Esophagus squamous epithelium (tissue), 5 donors: ENCODE measurements around the gene CDK5R2. TPM values are rescaled to one million over a fixed set of nuclear protein-coding genes. Genes with fewer than 3 reads are reported as not detected.

ENCODE experiments used
- DNase-seq: peaks from one replicate; lab custom pipeline; 2025; lab: John Stamatoyannopoulos, UW
- H3K27ac ChIP-seq, 4 donors: fragments of 200-600 bp; sonication (generic); one replicate each; pipeline ENCODE4 v1.5.1; 2016 to 2019; ENCODE audit warnings: mild to moderate bottlenecking in 1 of 4
- H3K27me3 ChIP-seq, 4 donors: fragments of 200-600 bp; sonication (generic); 1 replicate in 3 of 4; 2 replicates in 1 of 4; pipeline versions ENCODE4 v1.5.1 to v1.6.0; 2017 to 2021; ENCODE audit warnings: antibody characterized with exemption in 1 of 4
- H3K36me3 ChIP-seq, 3 donors: fragments of 200-600 bp; sonication (generic); one replicate each; pipeline ENCODE4 v1.5.1; 2016 to 2019
- H3K4me1 ChIP-seq, 3 donors: fragments of 200-600 bp; sonication (generic); one replicate each; pipeline ENCODE4 v1.5.1; 2017 to 2019
- H3K4me3 ChIP-seq, 4 donors: fragments of 200-600 bp; sonication (generic); 1 replicate in 3 of 4; 2 replicates in 1 of 4; pipeline ENCODE4 v1.5.1; 2016 to 2019; ENCODE audit warnings: mild to moderate bottlenecking in 2 of 4, moderate library complexity in 1 of 4
- H3K9me3 ChIP-seq, 3 donors: fragments of 200-600 bp; sonication (generic); one replicate each; pipeline ENCODE4 v1.5.1; 2016 to 2019
- POLR2A ChIP-seq, 4 donors: fragments of 450-650 bp; IDR thresholded peaks; one replicate each; pipeline ENCODE4 v1.6.1; 2017; ENCODE audit warnings: antibody characterized with exemption in 4 of 4, mild to moderate bottlenecking in 4 of 4, moderate library complexity in 3 of 4
- WGBS, 2 donors: methylation state at CpG; one replicate each; pipeline ENCODE4 v1.1.5; 2018; 5-methylcytosine and 5-hydroxymethylcytosine counted together
- intact Hi-C: fragments of 100-400 bp; cut with DNase I; formaldehyde crosslinking; loops from one replicate; pipeline ENCODE4 v1.15.0; 2022
- total RNA-seq, 4 donors: library from RNA; depleted of rRNA; stranded (reverse); fragments of >200 nt; gene quantifications; one replicate each; pipeline ENCODE4 v1.1.0, GENCODE V29; 2016
- TF ChIP-seq, protein P1 (sequence below), 6 experiments: fragments of 450-650 bp in 4 of 6; fragments of 200-600 bp in 2 of 6; sonication (generic) in 2 of 6; IDR thresholded peaks; one replicate each; pipeline ENCODE4 v1.5.1; 2016 to 2019; ENCODE audit warnings: antibody characterized with exemption in 6 of 6, mild to moderate bottlenecking in 4 of 6, moderate library complexity in 4 of 6
- donor health status: DM: yes; HTN: yes; CAD: no.

CDK5R2 gene
- total RNA-seq, 4 donors from 2014 or later: not detected

DNA sequence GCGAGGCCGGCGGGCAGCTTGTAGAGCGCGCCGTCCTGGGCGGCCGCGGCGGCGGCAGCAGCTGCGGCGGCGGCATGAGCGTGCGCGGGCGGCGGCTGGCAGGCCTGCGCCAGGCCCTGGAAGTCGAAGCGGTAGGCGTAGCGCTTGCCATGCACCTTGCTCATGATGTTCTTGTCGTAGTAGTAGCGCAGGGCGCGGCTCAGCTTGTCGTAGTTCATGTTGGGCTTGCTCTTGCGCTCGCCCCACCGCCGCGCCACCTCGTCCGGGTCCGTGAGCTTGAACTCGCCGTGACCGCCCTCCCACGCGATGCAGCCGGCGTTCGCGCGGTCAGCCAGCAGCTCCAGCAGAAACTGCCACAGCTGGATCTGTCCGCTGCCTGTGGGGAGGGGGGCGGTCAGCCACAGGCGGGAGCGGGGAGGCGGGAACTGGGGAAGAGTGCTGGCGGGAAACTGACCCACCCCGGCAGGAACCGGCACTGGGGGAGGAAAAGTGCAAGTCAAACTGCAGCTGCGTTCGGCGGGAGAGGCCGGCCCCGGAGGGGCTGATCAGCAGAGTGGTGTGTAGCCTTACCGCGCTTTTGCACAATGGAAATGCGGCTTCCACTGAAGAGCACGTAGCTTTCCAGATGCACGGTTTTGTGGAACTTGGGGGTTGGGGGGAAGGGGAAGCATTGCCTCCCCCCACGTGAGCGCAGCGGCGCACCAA lies 22.6 kb downstream of the CDK5R2 start:
- Histone ChIP-seq H3K4me3 (peak overlapping the region in 3 of 4 donors; percentile 13 to 59 (median 31)), H3K27ac (no peak overlapping the region)
- no peak for DNase-seq

DNA sequence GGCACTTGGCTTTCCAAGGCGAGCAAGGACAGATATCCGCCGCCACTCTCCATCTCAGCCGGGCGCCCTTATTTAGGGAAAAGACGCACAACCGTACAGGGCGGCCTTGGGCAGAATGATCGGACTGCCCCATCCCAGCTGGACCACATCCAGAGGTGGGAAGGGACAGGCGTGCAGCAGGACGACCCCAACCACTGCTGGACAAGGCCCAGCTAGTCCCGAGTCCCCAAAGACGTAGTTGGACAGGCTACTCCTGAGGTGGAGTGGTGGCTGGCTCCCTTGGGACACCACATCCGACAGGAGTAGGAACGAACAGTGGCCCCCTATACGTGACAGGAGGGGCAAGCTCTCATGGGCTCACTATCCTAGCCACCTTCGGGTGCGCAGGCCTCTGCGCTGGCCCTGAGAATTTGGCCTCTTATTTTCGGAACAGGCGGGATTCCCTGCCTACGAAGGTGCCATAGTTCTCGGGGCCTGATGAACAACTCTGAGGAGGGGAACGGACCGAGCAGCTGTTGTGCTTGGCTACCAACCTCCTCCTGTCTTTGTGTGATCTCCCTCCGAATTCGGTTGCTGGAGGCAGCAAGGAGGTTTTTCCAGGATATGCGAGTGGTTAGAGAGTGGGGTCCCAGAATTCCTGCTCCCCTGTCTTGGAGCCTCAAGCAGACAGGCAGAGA lies 23.3 kb downstream of the CDK5R2 start:
- Histone ChIP-seq H3K4me1 (peaks cover 29 to 57% (median 35%) of the 10 kb centered on the region in 3 donors), H3K27ac (no peak overlapping the region), H3K4me3 (peak overlapping the region in 1 of 4 donors; percentile 59), H3K9me3 (no peaks in the 10 kb centered on the region), H3K27me3 (peaks cover 32 to 100% (median 59%) of the 10 kb centered on the region in 4 donors), H3K36me3 (no peaks in the 10 kb centered on the region)
- 8 to 9% methylated on average over 7 to 15 of the region's 28 CpGs for WGBS, 2 donors
- DNase-seq: no peak
- no peak for TF ChIP-seq POLR2A (IDR thresholded peaks at IDR 0.05)
- TF ChIP-seq, protein P1, sequence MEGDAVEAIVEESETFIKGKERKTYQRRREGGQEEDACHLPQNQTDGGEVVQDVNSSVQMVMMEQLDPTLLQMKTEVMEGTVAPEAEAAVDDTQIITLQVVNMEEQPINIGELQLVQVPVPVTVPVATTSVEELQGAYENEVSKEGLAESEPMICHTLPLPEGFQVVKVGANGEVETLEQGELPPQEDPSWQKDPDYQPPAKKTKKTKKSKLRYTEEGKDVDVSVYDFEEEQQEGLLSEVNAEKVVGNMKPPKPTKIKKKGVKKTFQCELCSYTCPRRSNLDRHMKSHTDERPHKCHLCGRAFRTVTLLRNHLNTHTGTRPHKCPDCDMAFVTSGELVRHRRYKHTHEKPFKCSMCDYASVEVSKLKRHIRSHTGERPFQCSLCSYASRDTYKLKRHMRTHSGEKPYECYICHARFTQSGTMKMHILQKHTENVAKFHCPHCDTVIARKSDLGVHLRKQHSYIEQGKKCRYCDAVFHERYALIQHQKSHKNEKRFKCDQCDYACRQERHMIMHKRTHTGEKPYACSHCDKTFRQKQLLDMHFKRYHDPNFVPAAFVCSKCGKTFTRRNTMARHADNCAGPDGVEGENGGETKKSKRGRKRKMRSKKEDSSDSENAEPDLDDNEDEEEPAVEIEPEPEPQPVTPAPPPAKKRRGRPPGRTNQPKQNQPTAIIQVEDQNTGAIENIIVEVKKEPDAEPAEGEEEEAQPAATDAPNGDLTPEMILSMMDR (IDR thresholded peaks at IDR 0.05): no peak
- intact Hi-C loops: no loop called here

More for the DNA sequence above, 22.6 kb downstream of the CDK5R2 start:
- no peaks in the 10 kb centered on the region for H3K36me3 ChIP-seq
- H3K27me3 ChIP-seq: peaks cover 32 to 100% (median 59%) of the 10 kb centered on the region in 4 donors
- 0 to 2% methylated on average over 1 to 21 of the region's 69 CpGs for WGBS, 2 donors
- intact Hi-C loops: no loop called here
- no peaks in the 10 kb centered on the region for H3K9me3 ChIP-seq
- H3K4me1 ChIP-seq: peaks cover 29 to 57% (median 35%) of the 10 kb centered on the region in 3 donors
- TF ChIP-seq, protein P1 (IDR thresholded peaks at IDR 0.05): no peak
- no peak for TF ChIP-seq POLR2A (IDR thresholded peaks at IDR 0.05)

DNA sequence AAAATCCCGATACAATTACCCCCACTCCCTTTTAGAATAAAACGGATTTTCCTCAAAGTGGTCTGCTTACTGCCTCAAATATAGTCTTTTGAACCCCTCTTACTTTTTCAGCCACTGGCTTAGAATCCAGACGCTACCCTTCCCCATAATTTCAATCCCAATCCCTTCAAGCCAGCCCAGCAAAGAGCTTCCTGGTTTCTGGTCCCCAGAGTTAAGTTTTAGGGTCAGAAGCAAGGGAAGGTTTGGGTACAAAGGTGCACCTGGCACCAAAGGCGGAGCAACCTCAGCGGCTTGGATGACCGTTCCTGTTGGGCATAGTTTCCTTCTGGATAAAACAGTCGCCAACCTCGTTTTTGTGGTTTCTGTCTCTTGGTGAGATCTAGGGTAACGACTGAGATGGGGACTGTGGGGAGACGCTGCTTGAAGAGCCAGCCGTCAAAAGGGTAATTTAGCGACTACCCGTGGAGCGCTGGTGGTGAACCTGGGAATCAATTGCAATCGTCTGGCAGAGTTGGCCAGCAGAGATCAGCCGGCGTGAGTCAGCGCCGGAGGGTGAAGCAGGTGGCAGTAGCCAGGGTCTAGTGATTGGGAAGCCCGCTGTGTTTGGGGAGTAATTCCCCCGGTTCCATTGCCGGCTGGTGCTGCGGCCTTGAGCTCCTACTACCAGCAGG lies 23.9 kb downstream of the CDK5R2 start:
- WGBS, 2 donors: 5 to 11% methylated on average over 11 to 18 of the region's 23 CpGs
- no peak for DNase-seq

DNA sequence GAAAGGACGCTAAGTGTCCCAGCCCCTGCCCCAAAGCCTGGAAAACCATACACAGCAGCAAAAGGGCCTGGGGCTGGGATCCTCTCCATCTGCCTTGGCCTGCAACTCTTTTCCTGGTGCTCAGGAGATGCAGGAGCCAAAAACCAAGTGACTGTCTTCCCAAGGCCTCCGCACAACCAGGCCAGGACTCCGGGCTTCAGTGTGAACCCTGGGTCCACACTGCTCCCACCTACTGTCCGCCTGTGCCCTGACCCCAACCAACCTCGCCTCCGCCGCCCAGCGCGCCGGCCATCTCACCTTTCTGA lies 24.4 kb downstream of the CDK5R2 start:
- peak overlapping the region in 2 of 4 donors; percentile 16 to 36 for H3K4me3 ChIP-seq
- DNase-seq: no peak
- H3K27ac ChIP-seq: no peak overlapping the region
- WGBS, 2 donors: 0 to 17% methylated on average over 1 to 2 of the region's 10 CpGs
- no peaks in the 10 kb centered on the region for H3K36me3 ChIP-seq
- peaks cover 32 to 100% (median 65%) of the 10 kb centered on the region in 4 donors for H3K27me3 ChIP-seq
- TF ChIP-seq POLR2A (IDR thresholded peaks at IDR 0.05): no peak
- TF ChIP-seq, protein P1 (IDR thresholded peaks at IDR 0.05): no peak
- intact Hi-C loops: no loop called here
- no peaks in the 10 kb centered on the region for H3K9me3 ChIP-seq
- H3K4me1 ChIP-seq: peaks cover 29 to 57% (median 35%) of the 10 kb centered on the region in 3 donors

More for the DNA sequence above, 23.9 kb downstream of the CDK5R2 start:
- peaks cover 32 to 100% (median 61%) of the 10 kb centered on the region in 4 donors for H3K27me3 ChIP-seq
- H3K36me3 ChIP-seq: no peaks in the 10 kb centered on the region
- intact Hi-C loops: no loop called here
- TF ChIP-seq POLR2A (IDR thresholded peaks at IDR 0.05): no peak
- TF ChIP-seq, protein P1 (IDR thresholded peaks at IDR 0.05): no peak
- peaks cover 29 to 57% (median 35%) of the 10 kb centered on the region in 3 donors for H3K4me1 ChIP-seq
- H3K27ac ChIP-seq: no peak overlapping the region
- H3K4me3 ChIP-seq: no peak overlapping the region
- H3K9me3 ChIP-seq: no peaks in the 10 kb centered on the region
